Transverse colon (tissue), 4 donors: ENCODE measurements around the gene ABCA10.
A peak's percentile ranks its signal among the peaks of the same experiment; 100 is the strongest.

ENCODE experiments used
- EP300 ChIP-seq: sonication (generic); formaldehyde crosslinking; IDR thresholded peaks from one replicate; pipeline ENCODE4 v1.6.1; 2017; ENCODE audit warnings: antibody characterized with exemption, low read depth
- POLR2A ChIP-seq: fragments of 450-650 bp; IDR thresholded peaks from one replicate; pipeline ENCODE4 v1.6.1; 2016; ENCODE audit warnings: antibody characterized with exemption, mild to moderate bottlenecking, moderate library complexity
- POLR2AphosphoS5 ChIP-seq, 3 donors: sonication (generic); formaldehyde crosslinking; IDR thresholded peaks; one replicate each; pipeline ENCODE4 v1.6.1; 2016; ENCODE audit warnings: antibody characterized with exemption in 3 of 3
- TF ChIP-seq, protein P1 (sequence below), 5 experiments: fragments of 200-600 bp in 3 of 5; fragments of 450-650 bp in 2 of 5; sonication (generic) in 3 of 5; IDR thresholded peaks; 1 replicate in 2 of 5; 2 replicates in 3 of 5; pipeline ENCODE4 v1.5.1; 2016 to 2017; ENCODE audit warnings: antibody characterized with exemption in 5 of 5, inconsistent platforms in 3 of 5, mild to moderate bottlenecking in 2 of 5, moderate library complexity in 1 of 5

DNA sequence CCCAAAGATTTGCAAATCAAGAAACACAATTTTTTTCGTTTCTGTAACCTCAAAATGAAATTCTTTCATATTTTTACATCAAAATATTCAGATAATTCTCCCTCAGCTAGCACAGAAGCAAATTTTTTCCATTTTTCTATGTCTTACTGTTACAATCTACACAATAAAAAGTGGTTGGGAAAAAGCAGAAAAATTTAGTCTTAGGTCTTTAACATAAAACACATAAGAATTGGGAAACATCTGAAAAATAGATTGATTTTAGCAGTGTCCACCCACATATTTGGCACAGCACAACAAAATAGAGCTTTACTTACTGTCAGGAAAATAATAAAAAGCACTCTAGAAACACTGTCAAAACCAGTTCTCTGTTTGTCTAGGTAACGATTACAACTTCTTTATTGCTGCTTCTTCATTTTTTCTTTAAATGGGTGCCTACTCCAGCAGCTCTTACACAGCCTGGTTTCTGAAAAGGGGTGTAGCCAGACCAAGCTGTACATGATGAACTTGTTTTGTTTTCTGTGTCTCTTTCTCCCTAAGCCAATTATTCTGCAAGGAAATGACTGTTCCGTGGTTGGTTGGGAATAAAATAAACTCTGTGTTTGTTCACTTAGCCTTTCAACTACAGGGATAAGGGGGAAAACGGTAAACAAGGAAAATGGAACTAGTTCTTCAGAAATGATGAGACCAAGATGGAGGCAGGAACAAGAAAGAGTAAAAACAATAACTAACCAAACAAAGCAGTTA lies 87.0 kb downstream of the ABCA10 start, which contains the start of gene ABCA6:
- TF ChIP-seq, protein P1, sequence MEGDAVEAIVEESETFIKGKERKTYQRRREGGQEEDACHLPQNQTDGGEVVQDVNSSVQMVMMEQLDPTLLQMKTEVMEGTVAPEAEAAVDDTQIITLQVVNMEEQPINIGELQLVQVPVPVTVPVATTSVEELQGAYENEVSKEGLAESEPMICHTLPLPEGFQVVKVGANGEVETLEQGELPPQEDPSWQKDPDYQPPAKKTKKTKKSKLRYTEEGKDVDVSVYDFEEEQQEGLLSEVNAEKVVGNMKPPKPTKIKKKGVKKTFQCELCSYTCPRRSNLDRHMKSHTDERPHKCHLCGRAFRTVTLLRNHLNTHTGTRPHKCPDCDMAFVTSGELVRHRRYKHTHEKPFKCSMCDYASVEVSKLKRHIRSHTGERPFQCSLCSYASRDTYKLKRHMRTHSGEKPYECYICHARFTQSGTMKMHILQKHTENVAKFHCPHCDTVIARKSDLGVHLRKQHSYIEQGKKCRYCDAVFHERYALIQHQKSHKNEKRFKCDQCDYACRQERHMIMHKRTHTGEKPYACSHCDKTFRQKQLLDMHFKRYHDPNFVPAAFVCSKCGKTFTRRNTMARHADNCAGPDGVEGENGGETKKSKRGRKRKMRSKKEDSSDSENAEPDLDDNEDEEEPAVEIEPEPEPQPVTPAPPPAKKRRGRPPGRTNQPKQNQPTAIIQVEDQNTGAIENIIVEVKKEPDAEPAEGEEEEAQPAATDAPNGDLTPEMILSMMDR (IDR thresholded peaks at IDR 0.05) = no peak
- TF ChIP-seq POLR2A (no peak), EP300 (no peak), POLR2AphosphoS5 (IDR thresholded peaks at IDR 0.05) (peak in 1 of 3 donors; percentile 11)
